HepG2 (cell line): Measurements from ENCODE around the gene TPRX1. TPM values are rescaled to one million over a fixed set of nuclear protein-coding genes. Genes with fewer than 3 reads are reported as not detected.

Source experiments
- AHR ChIP-seq: IDR thresholded peaks from 2 replicates; pipeline ENCODE4 v1.6.1; 2018; ENCODE audit warnings: missing genetic modification reagents, missing compliant biosample characterization
- AKNA ChIP-seq: sonication (generic); formaldehyde crosslinking; IDR thresholded peaks from 2 replicates; pipeline ENCODE4 v1.4.0; 2020; ENCODE audit warnings: missing genetic modification reagents, borderline replicate concordance
- GABPA ChIP-seq, 2 experiments: IDR thresholded peaks; 2 replicates each; pipeline ENCODE4 v1.6.1; 2011 to 2016; ENCODE audit warnings: low read depth in 2 of 2, low read length in 1 of 2, missing biosample characterization in 1 of 2, missing genetic modification characterization in 1 of 2
- HHEX ChIP-seq: IDR thresholded peaks from 2 replicates; pipeline ENCODE4 v1.6.1; 2016; ENCODE audit warnings: control low read depth
- KDM1A ChIP-seq: IDR thresholded peaks from 2 replicates; pipeline ENCODE4 v1.6.1; 2016; ENCODE audit warnings: missing compliant biosample characterization
- MLXIP ChIP-seq: sonication (generic); formaldehyde crosslinking; IDR thresholded peaks from 2 replicates; pipeline ENCODE4 v1.9.0; 2021; ENCODE audit warnings: missing genetic modification reagents, borderline replicate concordance
- POLR2G ChIP-seq: fragments of 200-400 bp; formaldehyde crosslinking; IDR thresholded peaks from 2 replicates; pipeline ENCODE4 v1.6.1; 2018; ENCODE audit warnings: mild to moderate bottlenecking, low read depth, low read length, moderate library complexity
- RBFOX2 ChIP-seq: fragments of 200-400 bp; formaldehyde crosslinking; IDR thresholded peaks from 2 replicates; pipeline ENCODE4 v1.6.1; 2017; ENCODE audit warnings: low read depth, mild to moderate bottlenecking, low read length
- RFXAP ChIP-seq: sonication (generic); formaldehyde crosslinking; IDR thresholded peaks from 2 replicates; pipeline ENCODE4 v1.4.0; 2020; ENCODE audit warnings: missing genetic modification reagents, borderline replicate concordance
- THAP7 ChIP-seq: sonication (generic); formaldehyde crosslinking; IDR thresholded peaks from 2 replicates; pipeline ENCODE4 v1.8.1; 2023; ENCODE audit warnings: mild to moderate bottlenecking, missing genetic modification reagents
- ZFP37 ChIP-seq: sonication (generic); formaldehyde crosslinking; IDR thresholded peaks from 2 replicates; pipeline ENCODE4 v1.4.0; 2020; ENCODE audit warnings: missing genetic modification reagents, borderline replicate concordance
- ZMYM3 ChIP-seq: sonication (generic); formaldehyde crosslinking; IDR thresholded peaks from 2 replicates; pipeline ENCODE4 v1.5.1; 2020; ENCODE audit warnings: mild to moderate bottlenecking, missing genetic modification reagents
- ZNF354B ChIP-seq: sonication (generic); formaldehyde crosslinking; IDR thresholded peaks from 2 replicates; pipeline ENCODE4 v1.8.0; 2022; ENCODE audit warnings: mild to moderate bottlenecking, missing genetic modification reagents
- ZNF550 ChIP-seq: sonication (generic); formaldehyde crosslinking; IDR thresholded peaks from 2 replicates; pipeline ENCODE4 v1.4.0; 2020; ENCODE audit warnings: mild to moderate bottlenecking, missing genetic modification reagents, borderline replicate concordance
- ZNF552 ChIP-seq: sonication (generic); formaldehyde crosslinking; IDR thresholded peaks from 2 replicates; pipeline ENCODE4 v1.9.0; 2022; ENCODE audit warnings: missing genetic modification reagents, mild to moderate bottlenecking, borderline replicate concordance
- ZNF567 ChIP-seq: sonication (generic); formaldehyde crosslinking; IDR thresholded peaks from 2 replicates; pipeline ENCODE4 v1.8.1; 2023; ENCODE audit warnings: mild to moderate bottlenecking, missing genetic modification reagents, borderline replicate concordance
- ZNF572 ChIP-seq: sonication (generic); formaldehyde crosslinking; IDR thresholded peaks from 2 replicates; pipeline ENCODE4 v1.5.1; 2020; ENCODE audit warnings: mild to moderate bottlenecking, missing genetic modification reagents
- ZNF629 ChIP-seq: sonication (generic); formaldehyde crosslinking; conservative IDR thresholded peaks from 2 replicates; pipeline ENCODE4 v1.5.0; 2020; ENCODE audit warnings: missing genetic modification reagents
- ZNF850 ChIP-seq: sonication (generic); formaldehyde crosslinking; conservative IDR thresholded peaks from 2 replicates; pipeline ENCODE4 v1.9.0; 2021; ENCODE audit warnings: mild to moderate bottlenecking, missing genetic modification reagents
- ZNF878 ChIP-seq: sonication (generic); formaldehyde crosslinking; IDR thresholded peaks from 2 replicates; pipeline ENCODE4 v1.8.1; 2023; ENCODE audit warnings: mild to moderate bottlenecking, missing genetic modification reagents, moderate library complexity
- polyA plus RNA-seq, 8 experiments: library from polyadenylated mRNA; depleted of rRNA in 3 of 8; stranded (reverse) in 7 of 8; unstranded in 1 of 8; fragments of >200 nt; fragmentation: Illumina TruSeq in 4 of 8; extraction: Trizol in 4 of 8; gene quantifications; 2 replicates each; pipeline versions ENCODE4 v1.2.1 to v1.2.3, GENCODE V29; 2011 to 2016; ENCODE audit warnings: low read depth in 4 of 8, missing spikeins in 1 of 8, mixed read lengths in 1 of 8; ENCODE audit not compliant: insufficient read depth in 1 of 8
- total RNA-seq, 5 experiments: library from RNA; depleted of rRNA; stranded (reverse); fragments of >200 nt; fragmentation: Illumina TruSeq; extraction: Trizol; gene quantifications; 2 replicates each; pipeline ENCODE4 v1.2.3, GENCODE V29; 2016; ENCODE audit warnings: low read depth in 1 of 5

TPRX1 gene
- total and polyA plus RNA-seq, 2 of the 13 experiments (the other 11 are each of a cell fraction or from before 2014, with no cell fraction given) = not detected

- no peak for TF ChIP-seq ZFP37 (CRISPR knock-in tag)
- no peak for TF ChIP-seq ZNF572 (CRISPR knock-in tag)
- TF ChIP-seq POLR2G = peak; percentile 15; the same call in 1 of the 2 replicates
- no peak for TF ChIP-seq AHR (CRISPR knock-in tag)
- no peak for TF ChIP-seq ZNF552 (CRISPR knock-in tag)
- TF ChIP-seq ZNF550 = no peak
- no peak for TF ChIP-seq AKNA
- TF ChIP-seq RBFOX2 = no peak
- TF ChIP-seq ZNF629 = peak; percentile 41; the same call in 1 of the 2 replicates
- TF ChIP-seq ZNF850 (CRISPR knock-in tag) = no peak
- no peak for TF ChIP-seq ZNF878
- no peak for TF ChIP-seq ZNF567 (CRISPR knock-in tag)
- no peak for TF ChIP-seq MLXIP
- peak; percentile 70 for TF ChIP-seq ZMYM3
- 0 out of 2 replicates have a peak, but pooled peaks have one; percentile 51 for TF ChIP-seq KDM1A (CRISPR knock-in tag)
- no peak for TF ChIP-seq HHEX (CRISPR knock-in tag)
- no peak for TF ChIP-seq GABPA (IDR thresholded peaks at IDR 0.05; ENCODE audit: low read depth, low read length)
- peak; percentile 55; the same call in 1 of the 2 replicates for TF ChIP-seq GABPA (CRISPR knock-in tag; IDR thresholded peaks at IDR 0.05; ENCODE audit: low read depth)
- no peak for TF ChIP-seq RFXAP
- TF ChIP-seq ZNF354B (CRISPR knock-in tag) = no peak
- TF ChIP-seq THAP7 (CRISPR knock-in tag) = no peak
Measured at GRCh38 chr19:47762615-47763308, 41.6 kb downstream of the TPRX1 start (continued).
